Caco-2 (cell line): Measurements from ENCODE around the gene OR2D2. TPM values are rescaled to one million over a fixed set of nuclear protein-coding genes. Genes with fewer than 3 reads are reported as not detected.
"Not testable (repeated sequence)": the region's sequence is repeated elsewhere in the genome, so short reads cannot be mapped to it uniquely, and the experiment has no call there.

ENCODE experiments used
- BruUV-seq: library from RNA; stranded (reverse); fragments of 400-500 nt; replicated peaks from 2 replicates; lab custom pipeline; 2021; lab: Mats Ljungman, UMichigan
- CTCF ChIA-PET: fragments of 300-600 bp; sonication (Branson Sonifier 250); formaldehyde crosslinking; loops from one replicate; lab custom pipeline; 2022; ENCODE audit warnings: antibody characterized with exemption; lab: Charles Lee
- POLR2A ChIA-PET: fragments of 300-600 bp; sonication (Branson Sonifier 250); formaldehyde crosslinking; loops from one replicate; lab custom pipeline; 2022; ENCODE audit warnings: antibody characterized with exemption; lab: Charles Lee
- DNase-seq, 2 experiments: peaks; one replicate each; pipeline versions ENCODE4 v3.0.0 to v3.0.0-alpha.2; 2020 to 2022
- H3K27me3 ChIP-seq: replicated peaks from 2 replicates; pipeline ENCODE4 v1.6.0; 2011; ENCODE audit warnings: low read length; ENCODE audit not compliant: control insufficient read depth, insufficient read depth
- H3K36me3 ChIP-seq: 2 replicates; pipeline ENCODE4 v1.5.1; 2011; ENCODE audit warnings: low read length; ENCODE audit not compliant: control insufficient read depth, insufficient read depth
- H3K4me1 ChIP-seq: fragments of 250-450 bp; sonication (Bioruptor Pico); 2 replicates; pipeline ENCODE4 v1.5.1; 2020; ENCODE audit warnings: mild to moderate bottlenecking
- H3K4me3 ChIP-seq: 2 replicates; pipeline ENCODE4 v1.5.1; 2011; ENCODE audit warnings: low read depth, mild to moderate bottlenecking, control low read depth, low read length
- H3K9me3 ChIP-seq: fragments of 250-450 bp; sonication (Bioruptor Pico); 2 replicates; pipeline ENCODE4 v1.5.1; 2020; ENCODE audit warnings: mild to moderate bottlenecking, moderate library complexity
- H3K27ac Mint-ChIP-seq: one replicate; pipeline ENCODE4 v1.8.0; 2022; ENCODE audit warnings: mixed read lengths; ENCODE audit not compliant: unreplicated experiment
- H3K27me3 Mint-ChIP-seq: one replicate; pipeline ENCODE4 v1.8.0; 2022; ENCODE audit warnings: mixed read lengths; ENCODE audit not compliant: insufficient read depth, unreplicated experiment
- H3K36me3 Mint-ChIP-seq: one replicate; pipeline ENCODE4 v1.8.0; 2022; ENCODE audit warnings: mild to moderate bottlenecking, mixed read lengths; ENCODE audit not compliant: insufficient read depth, unreplicated experiment
- H3K4me1 Mint-ChIP-seq: one replicate; pipeline ENCODE4 v1.8.0; 2022; ENCODE audit warnings: low read depth, mixed read lengths; ENCODE audit not compliant: unreplicated experiment
- H3K4me3 Mint-ChIP-seq: one replicate; pipeline ENCODE4 v1.8.0; 2022; ENCODE audit warnings: mild to moderate bottlenecking, moderate library complexity, mixed read lengths; ENCODE audit not compliant: unreplicated experiment
- H3K9me3 Mint-ChIP-seq: one replicate; pipeline ENCODE4 v1.8.0; 2022; ENCODE audit warnings: mixed read lengths; ENCODE audit not compliant: unreplicated experiment
- intact Hi-C: fragments of 100-400 bp; cut with micrococcal nuclease; formaldehyde crosslinking; loops from one replicate; pipeline ENCODE4 v1.10.0; 2022; ENCODE audit not compliant: unreplicated experiment
- total RNA-seq: library from RNA; stranded (reverse); gene quantifications from 2 replicates; pipeline ENCODE4 v1.2.3, GENCODE V29; 2022
- TF ChIP-seq, protein P1 (sequence below), 2 experiments: fragments of 200-600 bp in 1 of 2; IDR thresholded peaks; 1 replicate in 1 of 2; 2 replicates in 1 of 2; pipeline versions ENCODE4 v1.5.1 to v1.8.0; 2011 to 2022; ENCODE audit warnings: antibody characterized with exemption in 1 of 2, control low read depth in 1 of 2, inconsistent platforms in 1 of 2, low read depth in 1 of 2, low read length in 1 of 2, mild to moderate bottlenecking in 1 of 2, moderate library complexity in 1 of 2; ENCODE audit not compliant: insufficient read depth in 1 of 2, severe bottlenecking in 1 of 2, unreplicated experiment in 1 of 2

OR2D2 gene
- total RNA-seq, 1 experiment from 2014 or later = not detected

DNA sequence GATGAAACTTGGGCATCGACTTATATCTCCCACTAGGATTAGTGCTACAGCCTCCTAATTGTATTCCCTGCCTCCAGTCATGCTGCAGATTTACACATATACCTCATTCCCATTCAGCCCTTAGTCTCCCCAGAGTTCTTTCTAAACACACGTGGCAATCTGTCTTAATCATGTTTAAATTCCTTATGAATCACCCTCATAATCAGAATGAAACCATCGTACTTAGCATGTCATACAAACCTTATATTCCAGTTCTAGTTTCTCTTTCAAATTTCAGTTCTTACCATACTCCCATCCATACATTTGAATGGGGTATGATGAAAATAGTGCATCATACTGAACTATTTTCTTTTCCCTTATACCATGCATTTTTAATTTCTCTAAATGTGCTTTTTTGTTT lies 35.4 kb downstream of the OR2D2 start:
- Histone ChIP-seq H3K27me3 (no peaks in the 10 kb centered on the region), H3K4me3 (no peak overlapping the region), H3K36me3 (no peaks in the 10 kb centered on the region), H3K4me1 (no peaks in the 10 kb centered on the region), H3K9me3 (no peaks in the 10 kb centered on the region)
- Mint-ChIP-seq H3K27me3 (peaks cover 9% of the 10 kb centered on the region), H3K4me3 (no peak overlapping the region), H3K9me3 (peaks cover 6% of the 10 kb centered on the region), H3K36me3 (no peaks in the 10 kb centered on the region), H3K27ac (no peak overlapping the region), H3K4me1 (no peaks in the 10 kb centered on the region)
- intact Hi-C loops = no loop called here
- POLR2A ChIA-PET = no interaction called here
- BruUV-seq = no TSS peak
- CTCF ChIA-PET = no interaction called here
- no peak for DNase-seq
- TF ChIP-seq, protein P1, sequence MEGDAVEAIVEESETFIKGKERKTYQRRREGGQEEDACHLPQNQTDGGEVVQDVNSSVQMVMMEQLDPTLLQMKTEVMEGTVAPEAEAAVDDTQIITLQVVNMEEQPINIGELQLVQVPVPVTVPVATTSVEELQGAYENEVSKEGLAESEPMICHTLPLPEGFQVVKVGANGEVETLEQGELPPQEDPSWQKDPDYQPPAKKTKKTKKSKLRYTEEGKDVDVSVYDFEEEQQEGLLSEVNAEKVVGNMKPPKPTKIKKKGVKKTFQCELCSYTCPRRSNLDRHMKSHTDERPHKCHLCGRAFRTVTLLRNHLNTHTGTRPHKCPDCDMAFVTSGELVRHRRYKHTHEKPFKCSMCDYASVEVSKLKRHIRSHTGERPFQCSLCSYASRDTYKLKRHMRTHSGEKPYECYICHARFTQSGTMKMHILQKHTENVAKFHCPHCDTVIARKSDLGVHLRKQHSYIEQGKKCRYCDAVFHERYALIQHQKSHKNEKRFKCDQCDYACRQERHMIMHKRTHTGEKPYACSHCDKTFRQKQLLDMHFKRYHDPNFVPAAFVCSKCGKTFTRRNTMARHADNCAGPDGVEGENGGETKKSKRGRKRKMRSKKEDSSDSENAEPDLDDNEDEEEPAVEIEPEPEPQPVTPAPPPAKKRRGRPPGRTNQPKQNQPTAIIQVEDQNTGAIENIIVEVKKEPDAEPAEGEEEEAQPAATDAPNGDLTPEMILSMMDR (IDR thresholded peaks at IDR 0.05; ENCODE audit: insufficient read depth in 1 of 2, low read depth in 1 of 2, low read length in 1 of 2, severe bottlenecking in 1 of 2, unreplicated experiment in 1 of 2) = no peak

DNA sequence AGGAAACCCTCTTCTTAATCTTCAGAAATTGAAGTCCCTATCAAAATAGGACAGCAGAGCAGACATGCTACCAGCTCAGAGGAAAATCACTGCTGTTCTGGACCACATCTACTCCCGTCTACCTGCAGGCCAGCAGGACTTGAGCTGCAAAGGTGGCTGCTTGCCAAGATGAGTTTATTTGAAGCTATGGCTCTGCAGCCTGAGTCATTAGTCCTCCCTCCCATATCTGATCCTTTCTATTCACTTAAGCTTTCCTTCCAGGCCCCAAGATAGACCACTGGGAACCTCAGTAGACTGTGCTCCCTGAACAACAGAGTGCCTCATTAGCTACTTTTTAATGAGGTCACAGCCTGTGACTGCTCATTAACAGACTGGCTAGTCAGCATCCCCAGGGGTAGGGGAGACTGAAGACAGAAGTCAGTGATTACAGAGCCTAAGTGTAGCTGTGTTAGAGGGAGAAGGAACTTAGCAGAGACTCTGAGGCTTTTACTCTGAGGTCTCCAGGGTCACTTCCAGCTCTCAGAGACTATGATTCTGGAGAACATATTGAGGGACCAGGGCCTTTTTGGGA lies 36.2 kb downstream of the OR2D2 start:
- Mint-ChIP-seq H3K9me3 (peaks cover 6% of the 10 kb centered on the region), H3K27ac (no peak overlapping the region), H3K27me3 (peaks cover 9% of the 10 kb centered on the region), H3K4me1 (no peaks in the 10 kb centered on the region), H3K4me3 (no peak overlapping the region), H3K36me3 (no peaks in the 10 kb centered on the region)
- intact Hi-C loops = no loop called here
- H3K4me1 ChIP-seq = no peaks in the 10 kb centered on the region
- POLR2A ChIA-PET = no interaction called here
- H3K36me3 ChIP-seq = no peaks in the 10 kb centered on the region
- no peaks in the 10 kb centered on the region for H3K9me3 ChIP-seq
- no peaks in the 10 kb centered on the region for H3K27me3 ChIP-seq
- no peak for DNase-seq
- BruUV-seq = no TSS peak
- CTCF ChIA-PET = interaction anchor here (1.2 kb wide), 1 partner anchor 44 kb away, joined by 5 read pairs; no protein-coding TSS in a partner anchor
- H3K4me3 ChIP-seq = no peak overlapping the region
- TF ChIP-seq, protein P1 (IDR thresholded peaks at IDR 0.05; ENCODE audit: insufficient read depth in 1 of 2, low read depth in 1 of 2, low read length in 1 of 2, severe bottlenecking in 1 of 2, unreplicated experiment in 1 of 2) = no peak

DNA sequence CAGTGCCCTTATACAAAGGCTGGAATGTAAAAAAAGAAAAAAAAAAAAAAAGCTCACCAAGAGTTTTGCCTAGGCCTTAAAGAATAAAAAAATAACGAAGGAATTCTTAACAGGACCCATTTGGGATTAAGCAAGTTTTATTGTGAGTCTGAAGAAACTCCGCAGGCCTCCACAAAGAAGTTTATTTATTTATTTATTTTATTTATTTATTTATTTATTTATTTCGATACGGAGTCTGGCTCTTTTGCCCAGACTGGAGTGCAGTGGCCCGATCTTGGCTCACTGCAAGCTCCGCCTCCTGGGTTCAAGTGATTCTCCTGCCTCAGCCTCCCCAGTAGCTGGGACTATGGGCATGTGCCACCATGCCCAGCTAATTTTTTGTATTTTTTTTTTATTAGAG lies 37.5 kb downstream of the OR2D2 start:
- not testable (repeated sequence) for BruUV-seq

More for the DNA sequence above, 37.5 kb downstream of the OR2D2 start:
- H3K9me3 Mint-ChIP-seq, H3K4me3 Mint-ChIP-seq, H3K27me3 ChIP-seq, H3K9me3 ChIP-seq, H3K36me3 ChIP-seq, CTCF ChIA-PET, H3K4me1 ChIP-seq, H3K36me3 Mint-ChIP-seq, H3K27ac Mint-ChIP-seq, DNase-seq, H3K4me3 ChIP-seq, H3K27me3 Mint-ChIP-seq, intact Hi-C loops, H3K4me1 Mint-ChIP-seq, POLR2A ChIA-PET: not testable (repeated sequence)
